T-helper 1 cell treated with Interleukin-12 subunit alpha and Interleukin-12 subunit beta and Interleukin-4 antibody, amounts not matched to agents 30 ng/mL and 1 ng/mL, for 36 hours (primary cell): ENCODE results near the gene NCBP3. TPM values are rescaled to one million over a fixed set of nuclear protein-coding genes. Genes with fewer than 3 reads are reported as not detected.
"Not testable (repeated sequence)": the region's sequence is repeated elsewhere in the genome, so short reads cannot be mapped to it uniquely, and the experiment has no call there.

Source experiments
- intact Hi-C: fragments of 100-400 bp; cut with micrococcal nuclease; formaldehyde crosslinking; loops from one replicate; pipeline ENCODE4 v1.15.1; 2024
- total RNA-seq: library from RNA; stranded (reverse); gene quantifications from 2 replicates; pipeline ENCODE4 v1.2.3, GENCODE V29; 2022

NCBP3 gene
- total RNA-seq, 1 donor from 2014 or later, result 45.7 TPM

DNA sequence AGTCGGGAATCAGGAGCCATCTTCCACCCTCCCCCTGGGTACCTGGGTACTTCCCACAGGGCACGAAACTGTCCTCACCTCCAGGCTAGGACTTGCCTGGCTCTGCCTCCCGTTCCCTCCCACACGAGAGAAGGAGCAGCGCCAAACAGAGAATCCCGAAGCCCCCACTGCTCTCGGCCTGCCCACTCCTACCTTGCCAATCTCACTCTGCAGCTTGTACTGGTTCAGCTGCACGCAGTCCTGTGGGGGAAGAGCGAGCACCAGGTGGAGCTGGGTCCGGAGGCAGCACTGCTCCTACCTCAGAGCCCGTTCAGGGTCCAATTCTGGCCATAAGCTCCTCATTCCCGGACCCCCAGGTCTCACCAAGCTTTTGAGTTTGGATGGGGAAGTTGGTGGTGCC is 38.1 kb upstream of the NCBP3 start:
- intact Hi-C loops, result no loop called here

DNA sequence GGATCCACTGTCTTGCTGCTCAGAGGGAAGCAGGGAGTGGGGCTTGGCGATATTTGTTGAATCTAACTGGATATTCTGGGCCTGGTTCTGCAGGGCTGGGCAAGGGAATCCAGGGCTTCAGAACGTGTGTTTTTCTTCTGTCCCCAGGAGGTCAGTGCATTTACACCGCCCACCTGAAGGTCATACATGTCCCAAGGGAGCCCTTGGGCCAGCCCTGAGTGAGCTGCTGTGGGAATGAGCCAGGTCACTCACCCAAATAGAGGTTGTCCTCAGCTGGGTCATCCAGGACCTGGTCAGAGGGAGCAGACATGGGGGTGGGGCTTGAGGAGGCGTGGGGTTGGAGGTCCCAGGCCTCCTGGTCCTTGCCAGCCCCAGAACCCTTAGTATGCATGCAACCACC is 36.2 kb upstream of the NCBP3 start:
- intact Hi-C loops, result no loop called here

DNA sequence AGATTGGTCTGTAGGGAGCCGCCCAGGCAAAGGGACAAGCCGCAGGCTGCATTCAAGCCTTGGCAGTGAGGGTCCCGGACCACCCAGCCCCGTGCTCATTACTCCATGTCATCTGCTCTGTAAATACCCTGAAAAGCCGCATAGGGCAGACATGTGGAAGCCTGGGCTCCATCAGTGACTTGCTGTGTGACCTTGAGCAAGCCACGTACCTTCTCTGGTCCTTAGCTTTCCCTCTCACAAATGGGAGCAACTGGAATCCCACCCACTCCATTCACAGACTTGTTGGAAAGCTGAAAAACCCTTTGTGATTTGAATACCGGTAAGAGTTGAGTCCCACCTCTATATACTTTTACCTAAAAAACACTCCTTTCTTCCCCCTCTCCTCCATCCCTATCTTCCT is 34.9 kb upstream of the NCBP3 start:
- intact Hi-C loops, result no loop called here

DNA sequence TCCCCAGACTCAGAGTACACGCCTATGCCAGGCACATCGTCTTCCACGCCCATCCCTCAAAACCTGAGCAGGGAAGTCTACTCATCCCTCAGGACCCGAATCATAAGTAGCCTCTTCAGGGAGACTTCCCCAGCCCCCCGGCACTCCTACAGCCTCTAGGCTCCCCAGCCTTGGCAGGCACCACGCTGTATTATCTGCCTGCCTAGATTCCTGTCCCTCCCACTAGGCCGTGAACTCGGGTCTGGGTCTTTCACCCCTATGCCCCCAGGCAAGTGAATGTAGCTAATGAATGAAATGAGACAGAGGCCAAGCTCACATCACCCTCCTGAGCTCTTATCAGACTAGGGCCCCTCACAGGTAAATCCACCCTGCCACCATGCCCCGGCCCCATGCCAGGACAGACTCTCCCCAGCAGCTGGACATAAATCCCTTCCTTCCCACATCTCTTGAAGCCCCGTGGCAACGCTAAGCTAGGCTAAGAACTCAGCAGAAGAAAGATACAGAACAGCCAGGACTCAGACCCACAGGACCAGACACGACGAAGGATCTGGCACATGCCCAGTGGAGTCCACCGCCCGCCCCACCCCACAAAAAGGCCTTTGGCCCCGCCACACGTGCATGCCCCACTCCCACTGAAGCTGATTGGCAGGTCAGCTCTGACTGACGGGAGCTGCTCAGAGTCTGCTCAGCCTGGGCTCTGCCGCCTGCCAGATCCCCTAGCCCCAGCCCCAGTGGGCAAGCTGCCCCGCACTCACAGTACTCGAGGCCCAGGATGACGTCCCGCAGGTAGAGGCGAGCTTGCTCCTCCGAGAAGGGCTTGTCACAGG is 33.8 kb upstream of the NCBP3 start:
- intact Hi-C loops, result no loop called here

DNA sequence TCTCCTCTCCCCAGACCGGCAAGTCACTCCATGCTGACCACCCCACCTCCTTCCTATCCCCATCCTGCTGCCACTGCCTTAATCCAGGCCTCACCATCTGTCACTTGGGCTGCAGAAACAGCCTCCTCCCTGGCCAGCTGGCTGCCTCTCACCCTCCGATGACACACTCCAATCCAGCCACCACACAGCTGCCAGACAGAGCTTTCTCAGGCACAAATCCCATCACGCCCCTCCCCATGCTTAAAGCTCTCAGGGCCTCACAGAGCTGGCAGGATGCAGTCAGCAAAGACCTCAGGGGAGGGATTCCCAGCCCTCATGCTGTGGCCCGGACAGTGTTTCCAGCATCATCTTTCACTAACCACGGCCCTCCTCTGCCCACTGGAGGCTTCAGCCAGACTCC is 33.1 kb upstream of the NCBP3 start:
- intact Hi-C loops, result no loop called here

DNA sequence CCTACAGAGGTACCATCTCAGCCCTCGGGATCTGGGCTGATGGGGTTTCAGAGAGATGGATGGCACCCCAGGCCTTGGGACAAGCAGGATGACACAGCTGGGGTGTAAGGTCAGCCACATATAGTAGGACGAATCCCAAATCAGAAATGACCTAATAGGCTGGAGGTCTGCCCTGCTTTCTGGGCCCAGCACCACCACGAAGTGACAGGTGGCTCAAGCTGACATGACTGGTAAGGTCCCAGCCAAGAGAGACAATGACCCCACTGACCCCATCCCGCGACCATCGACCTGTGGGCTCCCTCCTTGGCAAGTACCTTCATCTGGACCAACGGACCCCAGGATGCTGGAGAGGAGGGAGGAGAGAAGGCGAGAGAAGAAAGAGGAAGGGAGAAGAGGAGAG is 31.2 kb upstream of the NCBP3 start:
- intact Hi-C loops, result no loop called here

DNA sequence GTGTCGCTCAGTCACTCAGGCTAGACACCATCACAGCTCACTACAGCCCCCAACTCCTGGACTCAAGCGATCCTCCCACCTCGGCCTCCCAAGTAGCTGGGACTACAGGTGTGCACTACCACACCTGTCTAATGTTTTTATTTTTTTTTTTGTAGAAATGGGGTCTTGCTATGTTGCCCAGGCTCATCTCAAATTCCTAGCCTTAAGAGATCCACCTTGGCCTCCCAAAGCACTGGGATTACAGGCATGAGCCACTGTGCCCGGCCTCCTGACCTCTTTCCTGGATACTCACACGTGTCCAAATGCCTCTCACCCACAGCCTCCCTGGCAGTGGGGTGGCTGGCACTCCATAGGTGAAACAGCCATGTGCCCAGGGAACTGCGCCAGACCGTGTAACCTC is 29.3 kb upstream of the NCBP3 start:
- intact Hi-C loops, result no loop called here

DNA sequence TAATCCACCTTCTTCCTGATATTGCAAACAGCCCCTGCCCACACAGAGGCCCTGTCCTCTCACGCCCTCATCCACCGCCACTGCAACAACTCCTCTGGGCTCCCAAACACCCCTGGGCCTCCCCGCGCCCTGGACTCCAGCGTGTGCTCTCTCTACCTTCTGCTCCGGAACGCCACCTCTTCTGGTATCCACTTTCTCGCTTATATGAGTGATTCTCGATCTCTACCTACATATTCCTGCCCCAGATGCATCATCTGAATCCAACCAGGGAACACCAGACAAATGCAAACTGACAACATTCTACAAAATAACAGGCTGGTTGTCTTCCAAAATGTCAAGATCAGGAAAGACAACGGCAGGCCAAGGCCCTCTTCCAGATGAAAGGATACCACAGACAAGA is 27.8 kb upstream of the NCBP3 start:
- intact Hi-C loops, result no loop called here

DNA sequence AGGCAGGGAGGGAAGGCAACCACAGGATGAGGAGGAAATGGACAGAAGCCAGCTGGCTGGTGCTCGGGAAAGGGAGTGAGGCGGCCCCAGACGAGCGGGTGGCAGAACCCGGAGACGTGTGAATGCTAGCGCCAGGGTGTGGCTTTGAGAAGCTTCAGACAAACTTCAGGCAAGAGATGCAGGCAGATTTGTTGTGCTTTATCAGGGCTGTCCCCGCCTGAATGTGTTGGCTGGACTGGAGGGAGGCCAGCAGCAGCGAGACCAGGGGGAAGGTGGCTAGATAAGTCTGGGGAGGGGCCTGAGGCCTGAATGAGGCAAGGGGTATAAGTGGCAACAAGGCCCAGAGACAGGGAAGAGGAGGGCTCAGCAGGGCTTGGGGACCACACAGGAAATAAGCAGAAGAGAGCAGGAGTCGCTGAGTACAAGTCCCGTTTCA is 24.8 kb upstream of the NCBP3 start:
- intact Hi-C loops, result loop anchor here (2.0 kb wide), 1 partner anchor 22 kb away; the partner anchor contains the start of gene CAMKK1

DNA sequence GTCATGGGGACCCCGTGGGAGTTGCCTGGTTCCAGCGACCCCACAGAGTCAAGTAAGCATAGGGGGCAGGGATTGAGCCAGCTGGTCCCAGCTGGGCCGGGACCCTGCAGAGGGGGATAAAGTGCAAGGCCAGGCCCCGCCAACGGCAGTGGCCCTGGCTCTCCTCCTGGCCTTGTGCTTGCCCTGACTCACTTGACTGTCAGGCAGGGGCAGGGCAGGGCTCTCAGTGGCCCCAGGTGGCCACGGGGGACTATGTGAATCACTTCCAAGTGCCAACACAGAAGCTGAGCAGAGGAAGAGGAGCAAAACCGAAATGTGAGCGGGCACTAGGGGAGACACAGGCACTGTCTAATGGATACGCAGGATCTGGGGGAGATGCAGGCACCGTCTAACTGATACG is 21.6 kb upstream of the NCBP3 start:
- intact Hi-C loops, result no loop called here

DNA sequence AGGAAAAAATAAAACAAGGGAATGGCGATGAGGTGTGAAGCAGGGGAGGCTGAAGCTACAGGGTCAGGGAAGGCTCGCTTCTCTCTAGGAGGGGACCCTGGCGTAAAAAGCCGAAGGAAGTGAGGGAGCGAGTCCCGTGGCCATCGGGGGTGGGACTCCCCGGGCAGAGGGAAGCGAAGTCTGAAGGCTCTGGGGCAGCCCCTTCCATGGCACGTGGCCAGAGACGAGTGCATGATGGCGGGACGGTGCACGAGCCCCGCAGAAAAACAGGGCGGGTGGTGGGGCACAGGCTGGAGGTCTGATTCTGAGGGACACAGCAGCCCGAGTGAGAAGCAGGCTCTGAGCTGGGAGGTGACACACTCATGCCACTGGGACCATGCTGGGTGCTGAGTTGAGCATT is 21.1 kb upstream of the NCBP3 start:
- intact Hi-C loops, result no loop called here

DNA sequence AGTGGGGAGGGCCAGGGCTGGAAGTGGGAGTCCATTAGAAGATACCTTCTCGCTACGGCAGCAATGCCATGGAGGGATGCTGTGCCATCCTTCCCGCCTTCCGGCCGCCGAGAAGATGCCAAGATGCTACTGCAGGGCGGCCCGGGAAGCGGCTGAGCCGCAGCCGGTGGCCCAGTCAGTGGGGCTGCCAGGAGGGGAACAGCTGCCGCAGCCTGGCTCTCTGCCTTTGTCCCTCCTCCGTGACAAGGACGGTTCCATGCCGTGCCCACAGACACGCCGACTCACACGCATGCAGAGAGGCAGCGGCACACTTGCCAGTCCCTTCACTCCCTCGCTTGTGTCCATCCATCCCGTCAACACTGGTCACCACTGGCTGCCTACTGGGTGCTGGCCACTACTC is 20.2 kb upstream of the NCBP3 start:
- intact Hi-C loops, result no loop called here

DNA sequence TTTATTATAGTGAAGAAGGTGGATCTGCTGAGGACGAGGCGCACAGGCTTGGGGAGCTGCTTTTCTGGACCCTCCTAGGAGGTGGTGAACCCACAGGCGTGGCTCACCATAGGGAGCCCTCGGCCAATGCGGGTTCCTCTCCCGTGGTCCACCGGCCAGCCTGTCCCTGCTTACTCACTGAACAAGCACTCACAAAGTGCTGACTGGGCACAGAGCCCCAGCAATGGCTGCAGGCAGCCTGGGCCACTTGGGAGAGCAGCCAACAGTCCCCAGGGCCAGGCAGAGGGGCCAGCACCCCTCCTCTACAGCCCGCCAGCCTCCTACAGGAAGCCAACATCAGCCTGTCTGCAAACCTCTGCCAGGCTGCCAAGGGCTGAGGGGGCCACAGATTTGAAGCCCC is 19.1 kb upstream of the NCBP3 start:
- intact Hi-C loops, result no loop called here

DNA sequence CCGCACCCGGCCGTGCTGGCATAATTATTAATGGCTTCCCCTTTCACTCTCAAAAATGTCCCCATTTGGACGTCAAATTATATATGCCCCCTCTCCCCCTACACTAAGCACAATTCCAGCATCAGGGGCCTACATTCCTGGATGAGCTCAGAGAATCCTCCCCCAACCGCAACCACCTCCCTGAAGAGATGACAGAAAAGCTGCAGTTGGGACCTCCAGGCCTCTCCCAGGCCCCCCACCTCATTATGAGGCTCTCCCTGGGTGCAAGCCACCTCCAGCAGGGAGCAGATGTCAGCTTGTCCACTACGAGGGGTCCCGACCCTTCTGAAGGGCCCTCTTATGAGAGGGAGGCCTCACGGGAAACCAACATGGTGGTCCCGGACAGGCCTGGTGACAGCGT is 18.5 kb upstream of the NCBP3 start:
- intact Hi-C loops, result loop anchor here (5.0 kb wide), 1 partner anchor 208 kb away; no protein-coding TSS in a partner anchor

DNA sequence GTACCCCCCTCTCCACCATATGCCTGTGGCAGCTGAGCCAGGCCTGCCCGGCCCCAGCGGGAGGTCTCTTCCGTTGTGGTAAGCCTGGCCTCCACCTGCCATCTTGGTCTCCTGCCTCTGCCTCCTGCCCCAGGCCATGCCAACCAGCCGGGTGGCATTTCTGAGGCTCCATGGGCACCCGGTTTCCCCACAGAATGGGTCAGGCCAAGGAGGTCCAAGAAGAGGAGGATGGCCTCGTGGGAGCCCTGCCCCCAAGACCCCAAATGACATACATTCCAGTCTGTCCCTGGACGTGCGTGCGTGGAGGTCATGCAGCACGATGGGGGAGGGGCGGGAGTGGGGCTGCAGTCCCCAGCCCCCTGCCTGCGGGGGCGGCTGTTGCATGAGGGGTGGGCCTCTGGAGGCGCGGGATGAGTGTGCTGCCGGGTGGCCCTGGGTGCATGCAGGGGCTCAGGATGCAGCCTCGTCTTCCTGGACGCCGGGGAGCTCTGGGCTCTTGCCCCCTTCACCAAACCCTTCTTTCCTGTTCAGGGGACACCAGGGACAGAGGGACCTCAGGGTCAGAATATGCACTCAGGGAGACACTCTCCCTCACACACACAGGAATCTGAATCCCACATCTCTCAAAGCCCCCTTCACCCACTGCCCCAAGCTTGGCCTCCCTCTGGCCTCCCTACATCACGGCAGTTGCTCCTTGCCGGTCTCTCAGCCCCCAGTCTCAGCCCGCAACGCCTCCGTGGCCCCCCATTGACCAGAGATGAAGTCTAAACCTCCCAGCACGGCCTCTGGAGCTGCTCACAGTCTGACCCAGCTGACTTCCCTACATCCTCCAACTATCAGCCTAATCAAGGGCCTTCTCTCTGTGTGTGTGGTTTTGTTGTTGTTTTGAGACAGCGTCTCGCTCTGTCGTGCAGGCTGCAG is 16.0 kb upstream of the NCBP3 start:
- intact Hi-C loops, result loop anchor here (2.0 to 5.0 kb wide), 2 partner anchors 31 to 210 kb away; partner anchors contain the start of gene CAMKK1

DNA sequence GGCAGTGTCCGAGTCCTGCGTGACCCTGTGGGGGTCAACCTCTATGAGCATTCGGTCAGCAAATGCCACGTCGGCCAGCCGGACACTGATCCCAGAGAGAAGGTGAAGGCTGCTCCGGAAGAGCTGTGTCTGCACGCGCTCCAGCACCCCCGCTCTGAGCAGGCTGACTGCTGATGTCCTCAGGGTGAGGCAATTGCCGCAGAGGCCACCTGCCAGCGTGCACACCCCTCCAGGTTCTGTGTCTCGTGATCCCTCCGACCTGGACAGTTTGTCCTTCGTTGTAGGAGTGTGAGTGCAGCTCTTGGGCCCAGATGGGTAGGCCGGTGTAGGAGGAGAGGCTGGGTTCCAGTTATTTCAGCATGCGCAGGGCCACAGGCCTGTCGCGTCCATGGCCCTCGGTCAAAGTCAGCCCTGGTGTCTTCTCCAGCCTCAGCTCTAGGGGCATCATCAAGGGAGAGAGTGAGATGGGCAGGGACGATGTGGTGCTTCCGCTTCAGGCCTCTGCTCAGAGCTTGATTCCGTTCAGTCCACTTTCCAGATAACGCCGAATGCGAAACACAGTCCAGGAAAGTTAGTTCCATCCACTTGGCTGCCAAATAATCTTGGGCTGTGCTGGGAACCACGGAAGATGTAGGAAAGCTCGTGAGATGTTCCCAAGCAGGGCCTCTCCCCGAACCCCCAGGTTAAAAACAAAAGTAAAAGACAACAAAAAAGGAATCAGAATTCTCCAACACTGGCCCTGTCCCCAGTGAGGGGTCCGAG is 15.1 kb upstream of the NCBP3 start:
- intact Hi-C loops, result loop anchor here (5.0 kb wide), 1 partner anchor 211 kb away; no protein-coding TSS in a partner anchor

DNA sequence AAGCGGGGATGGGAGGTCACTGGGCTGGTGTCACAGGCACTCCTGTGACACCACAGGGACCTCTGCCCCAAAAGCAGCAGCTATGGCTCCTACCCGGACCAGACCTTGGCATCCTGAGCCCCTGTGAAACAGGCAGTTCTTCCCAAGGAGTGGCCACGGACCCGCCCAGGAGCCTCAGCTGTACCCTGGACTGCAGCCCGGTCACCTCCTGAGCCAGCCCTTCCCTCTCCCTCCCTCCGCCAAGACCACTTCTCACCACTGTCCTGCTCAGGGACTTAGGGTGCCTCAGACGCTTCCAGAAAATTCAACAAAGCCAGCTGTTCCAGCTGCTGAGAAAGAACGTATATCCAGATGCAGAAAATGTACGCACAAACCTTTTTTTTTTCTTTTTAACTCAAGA is 13.9 kb upstream of the NCBP3 start:
- intact Hi-C loops, result loop anchor here (5.0 kb wide), 1 partner anchor 212 kb away; no protein-coding TSS in a partner anchor

DNA sequence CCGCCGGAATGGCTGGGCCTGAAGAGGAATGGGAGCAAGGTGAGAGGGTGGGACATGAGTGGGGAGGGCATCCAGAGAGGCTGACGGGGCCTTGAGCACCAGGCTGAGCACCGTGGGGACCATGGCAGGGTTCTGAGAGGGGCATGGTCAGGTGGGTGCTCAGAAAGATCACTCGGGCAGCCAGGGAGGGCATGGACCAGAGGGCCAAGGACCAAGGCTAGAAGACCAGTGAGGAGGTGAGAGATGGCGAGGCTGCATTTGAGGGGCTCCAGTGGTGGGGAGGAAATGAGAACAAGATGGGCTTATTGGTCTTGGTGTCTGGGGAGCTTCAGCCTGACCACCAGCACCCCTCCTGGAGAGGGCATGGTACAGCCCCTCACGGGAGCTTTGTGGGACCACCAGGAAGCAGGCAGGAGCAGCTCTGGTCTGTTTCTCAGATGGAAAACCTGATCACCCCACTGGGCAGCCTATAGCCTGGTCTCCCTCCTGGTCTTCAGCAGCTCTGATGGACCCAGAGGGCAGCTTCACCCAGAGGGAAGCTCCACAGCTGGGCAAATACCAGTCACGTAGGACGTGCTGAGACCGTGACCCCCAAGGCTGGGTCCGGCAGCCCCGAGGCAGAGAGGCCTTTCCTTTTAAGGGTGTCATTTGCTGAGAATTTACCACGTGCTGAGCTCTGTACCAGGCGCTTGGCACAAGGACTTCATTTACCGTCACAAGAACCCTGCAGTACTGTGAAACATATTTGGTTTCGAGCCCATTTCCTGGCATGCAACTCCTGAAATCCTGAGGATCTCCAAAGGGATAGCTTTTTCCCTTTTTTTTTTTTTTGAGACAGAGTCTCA is 11.4 kb upstream of the NCBP3 start:
- intact Hi-C loops, result no loop called here

DNA sequence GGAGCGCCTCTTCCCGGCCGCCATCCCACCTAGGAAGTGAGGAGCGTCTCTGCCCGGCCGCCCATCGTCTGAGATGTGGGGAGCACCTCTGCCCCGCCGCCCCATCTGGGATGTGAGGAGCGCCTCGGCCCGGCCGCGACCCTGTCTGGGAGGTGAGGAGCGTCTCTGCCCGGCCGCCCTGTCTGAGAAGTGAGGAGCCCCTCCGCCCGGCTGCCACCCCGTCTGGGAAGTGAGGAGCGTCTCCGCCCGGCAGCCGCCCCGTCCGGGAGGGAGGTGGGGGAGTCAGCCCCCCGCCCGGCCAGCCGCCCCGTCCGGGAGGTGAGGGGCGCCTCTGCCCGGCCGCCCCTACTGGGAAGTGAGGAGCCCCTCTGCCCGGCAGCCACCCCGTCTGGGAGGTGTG is 8.2 kb upstream of the NCBP3 start:
- intact Hi-C loops, result not testable (repeated sequence)

DNA sequence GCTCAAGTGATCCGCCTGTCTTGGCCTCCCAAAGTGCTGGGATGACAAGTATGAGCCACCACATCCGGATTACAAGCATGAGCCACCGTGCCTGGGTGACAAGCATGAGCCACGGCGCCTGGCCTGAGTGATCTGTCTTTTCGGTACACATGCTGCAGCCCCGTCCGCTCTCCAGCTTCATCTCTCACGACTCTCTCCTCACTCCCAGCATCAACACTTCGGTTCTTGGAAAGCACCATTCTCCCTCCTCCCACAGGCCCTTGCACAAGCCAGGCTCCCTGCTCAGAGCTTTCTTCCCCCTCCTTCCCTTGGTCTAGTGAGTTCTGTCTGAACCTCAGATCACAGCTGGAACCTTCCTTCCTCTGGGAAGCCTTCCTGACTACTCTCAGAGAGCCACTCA is 6.5 kb upstream of the NCBP3 start:
- intact Hi-C loops, result no loop called here
